KMS-11 (cell line): Measurements from ENCODE around the gene CAMK2D.

Experiments
- H2AFZ ChIP-seq: fragments of 200-600 bp; sonication (generic); 2 replicates; pipeline ENCODE4 v1.6.1; 2016; ENCODE audit warnings: antibody characterized with exemption, mixed run types, low read depth
- H3K27ac ChIP-seq: fragments of 200-600 bp; sonication (generic); 2 replicates; pipeline ENCODE4 v1.6.1; 2016; ENCODE audit warnings: mild to moderate bottlenecking, mixed run types
- H3K27me3 ChIP-seq: fragments of 200-600 bp; sonication (generic); 2 replicates; pipeline ENCODE4 v1.6.1; 2017; ENCODE audit warnings: mild to moderate bottlenecking, low read depth, mixed run types, moderate library complexity; ENCODE audit not compliant: insufficient read depth
- H3K36me3 ChIP-seq: fragments of 200-600 bp; sonication (generic); 2 replicates; pipeline ENCODE4 v1.6.1; 2017; ENCODE audit warnings: mild to moderate bottlenecking, mixed run types; ENCODE audit not compliant: insufficient read depth
- H3K4me1 ChIP-seq: fragments of 200-600 bp; sonication (generic); 2 replicates; pipeline ENCODE4 v1.6.1; 2016; ENCODE audit warnings: mild to moderate bottlenecking, low read depth, mixed run types; ENCODE audit not compliant: poor library complexity, severe bottlenecking
- H3K4me2 ChIP-seq: fragments of 200-600 bp; sonication (generic); 2 replicates; pipeline ENCODE4 v1.7.0; 2016; ENCODE audit warnings: mild to moderate bottlenecking, mixed run types
- H3K4me3 ChIP-seq: fragments of 200-600 bp; sonication (generic); IDR thresholded peaks from 2 replicates; pipeline ENCODE4 v1.6.1; 2017; ENCODE audit warnings: low read depth, low read length, mixed read lengths; ENCODE audit not compliant: insufficient read depth
- H3K79me2 ChIP-seq: fragments of 200-600 bp; sonication (generic); 2 replicates; pipeline ENCODE4 v1.6.1; 2016; ENCODE audit warnings: low read depth, mixed run types; ENCODE audit not compliant: insufficient read depth
- H3K9ac ChIP-seq: fragments of 200-600 bp; sonication (generic); 2 replicates; pipeline ENCODE4 v1.6.1; 2016; ENCODE audit warnings: mild to moderate bottlenecking, mixed run types
- H4K20me1 ChIP-seq: fragments of 200-600 bp; sonication (generic); 2 replicates; pipeline ENCODE4 v1.6.1; 2016; ENCODE audit warnings: mild to moderate bottlenecking, mixed run types; ENCODE audit not compliant: insufficient read depth
- CTCF ChIP-seq: fragments of 200-600 bp; sonication (generic); conservative IDR thresholded peaks from 2 replicates; pipeline ENCODE4 v1.6.1; 2017; ENCODE audit warnings: low read depth, mild to moderate bottlenecking, antibody characterized with exemption, low read length, moderate library complexity, mixed read lengths

The CAMK2D gene

GRCh38 chr4:113579360-113579759 is 182.2 kb downstream of the CAMK2D start:
- no peak overlapping the region for H3K4me3 ChIP-seq
- H3K4me1 ChIP-seq: peaks cover 51% of the 10 kb centered on the region
- H3K36me3 ChIP-seq: no peaks in the 10 kb centered on the region
- no peak for TF ChIP-seq CTCF
- no peak overlapping the region for H3K27ac ChIP-seq
- H3K9ac ChIP-seq: no peak overlapping the region
- no peaks in the 10 kb centered on the region for H3K27me3 ChIP-seq
- no peak overlapping the region for H3K4me2 ChIP-seq
- no peak overlapping the region for H2AFZ ChIP-seq
- H3K79me2 ChIP-seq: no peaks in the 10 kb centered on the region
- no peaks in the 10 kb centered on the region for H4K20me1 ChIP-seq

GRCh38 chr4:113576947-113577678 is 184.4 kb downstream of the CAMK2D start:
- H3K36me3 ChIP-seq: no peaks in the 10 kb centered on the region
- H3K27me3 ChIP-seq: no peaks in the 10 kb centered on the region
- H3K27ac ChIP-seq: no peak overlapping the region
- H3K79me2 ChIP-seq: no peaks in the 10 kb centered on the region
- peaks cover 51% of the 10 kb centered on the region for H3K4me1 ChIP-seq
- no peak overlapping the region for H3K4me3 ChIP-seq
- H4K20me1 ChIP-seq: no peaks in the 10 kb centered on the region
- TF ChIP-seq CTCF: no peak
- H3K9ac ChIP-seq: no peak overlapping the region
- H3K4me2 ChIP-seq: peak overlapping the region; percentile 50; the same call in 1 of the 2 replicates
- no peak overlapping the region for H2AFZ ChIP-seq

- Histone ChIP-seq H3K9ac (no peak overlapping the region), H3K4me2 (peak overlapping the region; percentile 50), H3K4me1 (peaks cover 51% of the 10 kb centered on the region), H4K20me1 (no peaks in the 10 kb centered on the region), H3K79me2 (no peaks in the 10 kb centered on the region), H3K27ac (peak overlapping the region; percentile 60), H3K36me3 (no peaks in the 10 kb centered on the region), H2AFZ (no peak overlapping the region), H3K4me3 (no peak overlapping the region), H3K27me3 (no peaks in the 10 kb centered on the region)
- TF ChIP-seq CTCF: no peak
These were observed 186.1 kb downstream of the CAMK2D start for GRCh38 chr4:113575401-113575800.

- peak overlapping the region; percentile 60 for H3K27ac ChIP-seq
- H3K36me3 ChIP-seq: no peaks in the 10 kb centered on the region
- no peaks in the 10 kb centered on the region for H3K79me2 ChIP-seq
- no peaks in the 10 kb centered on the region for H3K27me3 ChIP-seq
- no peak for TF ChIP-seq CTCF
- no peak overlapping the region for H3K4me3 ChIP-seq
- H2AFZ ChIP-seq: no peak overlapping the region
- peak overlapping the region; percentile 5; the same call in 1 of the 2 replicates for H3K9ac ChIP-seq
- H3K4me2 ChIP-seq: peak overlapping the region; percentile 50
- H3K4me1 ChIP-seq: peaks cover 47% of the 10 kb centered on the region
- H4K20me1 ChIP-seq: no peaks in the 10 kb centered on the region
These were observed 186.9 kb downstream of the CAMK2D start for GRCh38 chr4:113574636-113575103.
